CD4-positive, alpha-beta T cell treated with Interleukin-15 for 4 hours (primary cell): ENCODE results near the gene CD300H.
A peak's percentile ranks its signal among the peaks of the same experiment; 100 is the strongest.
"Not testable (repeated sequence)": the region's sequence is repeated elsewhere in the genome, so short reads cannot be mapped to it uniquely, and the experiment has no call there.

ENCODE experiments used
- DNase-seq: peaks from one replicate; pipeline ENCODE4 v3.0.0-alpha.2; 2020; ENCODE audit warnings: low spot score

Gene CD300H

GRCh38 chr17:74584292-74585060 is 17.2 kb upstream of the CD300H start:
- DNase-seq, result no peak

GRCh38 chr17:74582633-74583032 is 15.3 kb upstream of the CD300H start:
- DNase-seq, result no peak

- no peak for DNase-seq
These were observed 12.6 kb upstream of the CD300H start for GRCh38 chr17:74579900-74580299.

GRCh38 chr17:74578979-74579378 is 11.7 kb upstream of the CD300H start:
- DNase-seq, result no peak

GRCh38 chr17:74574489-74575142 is 7.3 kb upstream of the CD300H start:
- DNase-seq, result no peak

- DNase-seq, result not testable (repeated sequence)
These were observed 6.3 kb upstream of the CD300H start for GRCh38 chr17:74573635-74574034.

- DNase-seq, result no peak
These were observed 5.9 kb upstream of the CD300H start for GRCh38 chr17:74573169-74573568.

- DNase-seq, result no peak
These were observed 4.4 kb upstream of the CD300H start for GRCh38 chr17:74571621-74572270.

- peak; percentile 7 for DNase-seq
These were observed 2.0 kb upstream of the CD300H start for GRCh38 chr17:74569020-74570003.

- DNase-seq, result no peak
These were observed 981 bp upstream of the CD300H start for GRCh38 chr17:74568106-74568873.

GRCh38 chr17:74566132-74566753 is 1.1 kb downstream of the CD300H start:
- peak; percentile 19 for DNase-seq

GRCh38 chr17:74565126-74565525 is 2.2 kb downstream of the CD300H start:
- DNase-seq, result no peak

GRCh38 chr17:74563358-74563757 is 4.0 kb downstream of the CD300H start:
- no peak for DNase-seq

- DNase-seq, result no peak
These were observed 5.7 kb downstream of the CD300H start for GRCh38 chr17:74561586-74561985.

GRCh38 chr17:74558882-74559519 is 8.3 kb downstream of the CD300H start:
- no peak for DNase-seq

- DNase-seq, result not testable (repeated sequence)
These were observed 8.9 kb downstream of the CD300H start for GRCh38 chr17:74558402-74558801.

GRCh38 chr17:74555427-74555940 is 11.8 kb downstream of the CD300H start:
- no peak for DNase-seq

- no peak for DNase-seq
These were observed 12.4 kb downstream of the CD300H start for GRCh38 chr17:74554909-74555308.

- no peak for DNase-seq
These were observed 15.3 kb downstream of the CD300H start for GRCh38 chr17:74552037-74552436.

GRCh38 chr17:74550602-74551001 is 16.7 kb downstream of the CD300H start:
- DNase-seq, result no peak
